HCT116 (cell line): Measurements from ENCODE around the gene NLRP4. TPM values are rescaled to one million over a fixed set of nuclear protein-coding genes. Genes with fewer than 3 reads are reported as not detected.

Source experiments
- ATAC-seq: fragments of 200-7000 bp; cut with Tn5 transposase; 2 replicates; pipeline ENCODE4 v1.9.1; 2020; ENCODE audit warnings: mild to moderate bottlenecking, moderate library complexity
- BruUV-seq: library from RNA; stranded (reverse); fragments of 400-500 nt; replicated peaks from 2 replicates; lab custom pipeline; 2021; lab: Mats Ljungman, UMichigan
- CTCF ChIA-PET: fragments of 300-600 bp; sonication (Branson Sonifier 250); formaldehyde crosslinking; loops from one replicate; lab custom pipeline; 2021; ENCODE audit warnings: antibody characterized with exemption; lab: Charles Lee
- POLR2A ChIA-PET: fragments of 300-600, 350-600 bp; sonication (Branson Sonifier 250); formaldehyde crosslinking; loops from one replicate; lab custom pipeline; 2021; ENCODE audit warnings: antibody characterized with exemption; lab: Charles Lee
- RAD21 ChIA-PET, 2 experiments: fragments of 300-600 bp; sonication (Branson Sonifier 250); formaldehyde crosslinking; loops; one replicate each; lab custom pipeline; 2023; ENCODE audit warnings: low total read pairs in 2 of 2; ENCODE audit not compliant: uncharacterized antibody in 2 of 2, unreplicated experiment in 2 of 2, low non-redundant PET in 1 of 2; lab: Charles Lee
- DNase-seq: peaks from one replicate; pipeline ENCODE4 v3.0.0-alpha.2; 2010; ENCODE audit warnings: low read depth, low spot score
- H2AFZ ChIP-seq: fragments of 200-600 bp; shearing (Covaris generic), sonication (generic); 2 replicates; pipeline ENCODE4 v1.6.1; 2017; ENCODE audit warnings: low read depth, mixed run types, mixed read lengths, antibody characterized with exemption, low read length; ENCODE audit not compliant: poor library complexity, severe bottlenecking
- H3K27ac ChIP-seq: 2 replicates; pipeline ENCODE4 v1.5.1; 2012; ENCODE audit warnings: low read depth, low read length
- H3K27me3 ChIP-seq: fragments of 200-600 bp; sonication (generic); 2 replicates; pipeline ENCODE4 v1.6.1; 2016; ENCODE audit warnings: mixed run types, low read length, mixed read lengths; ENCODE audit not compliant: insufficient read depth
- H3K36me3 ChIP-seq, 2 experiments: fragments of 200-500 bp in 1 of 2; fragments of 200-600 bp in 1 of 2; sonication (Bioruptor generic) in 1 of 2; sonication (generic) in 1 of 2; 2 replicates each; pipeline versions ENCODE4 v1.5.1 to v1.6.1; 2014 to 2016; ENCODE audit warnings: low read length in 2 of 2, inconsistent platforms in 1 of 2, mixed read lengths in 1 of 2, mixed run types in 1 of 2; ENCODE audit not compliant: insufficient read depth in 2 of 2, control insufficient read depth in 1 of 2
- H3K4me1 ChIP-seq, 2 experiments: fragments of 200-600 bp in 1 of 2; sonication (generic) in 1 of 2; 2 replicates each; pipeline versions ENCODE4 v1.5.1 to v1.6.1; 2012 to 2017; ENCODE audit warnings: low read length in 2 of 2, inconsistent platforms in 1 of 2, mild to moderate bottlenecking in 1 of 2, mixed read lengths in 1 of 2, mixed run types in 1 of 2, moderate library complexity in 1 of 2; ENCODE audit not compliant: insufficient read depth in 2 of 2, control insufficient read depth in 1 of 2
- H3K4me2 ChIP-seq: fragments of 200-600 bp; sonication (generic); 2 replicates; pipeline ENCODE4 v1.6.1; 2017; ENCODE audit warnings: mixed run types, low read length, mixed read lengths
- H3K4me3 ChIP-seq, 2 experiments: fragments of 200-600 bp in 1 of 2; sonication (generic) in 1 of 2; replicated peaks in 1 of 2; 2 replicates each; pipeline ENCODE4 v1.5.1; 2011 to 2016; ENCODE audit warnings: low read length in 2 of 2, control low read depth in 1 of 2, low read depth in 1 of 2, mild to moderate bottlenecking in 1 of 2, mixed read lengths in 1 of 2, mixed run types in 1 of 2
- H3K79me2 ChIP-seq: fragments of 200-600 bp; sonication (generic); 2 replicates; pipeline ENCODE4 v1.6.1; 2017; ENCODE audit warnings: mild to moderate bottlenecking, mixed run types, low read length, moderate library complexity, mixed read lengths; ENCODE audit not compliant: insufficient read depth
- H3K9ac ChIP-seq: fragments of 200-600 bp; sonication (generic); 2 replicates; pipeline ENCODE4 v1.6.1; 2016; ENCODE audit warnings: low read length, mixed read lengths
- H3K9me2 ChIP-seq: fragments of 200-600 bp; sonication (generic), shearing (Covaris generic); 2 replicates; pipeline ENCODE4 v1.6.1; 2017; ENCODE audit warnings: mixed run types, mild to moderate bottlenecking, moderate library complexity; ENCODE audit not compliant: insufficient read depth
- H3K9me3 ChIP-seq, 2 experiments: fragments of 200-500 bp in 1 of 2; fragments of 200-600 bp in 1 of 2; sonication (Bioruptor generic) in 1 of 2; sonication (generic) in 1 of 2; 2 replicates each; pipeline ENCODE4 v1.6.1; 2014 to 2017; ENCODE audit warnings: low read length in 2 of 2, mixed read lengths in 2 of 2, inconsistent platforms in 1 of 2, low read depth in 1 of 2, mild to moderate bottlenecking in 1 of 2, mixed run types in 1 of 2, moderate library complexity in 1 of 2; ENCODE audit not compliant: control insufficient read depth in 1 of 2, insufficient read depth in 1 of 2
- H4K20me1 ChIP-seq: fragments of 200-600 bp; sonication (generic), shearing (Covaris generic); 2 replicates; pipeline ENCODE4 v1.6.1; 2017; ENCODE audit warnings: mixed run types, mild to moderate bottlenecking, moderate library complexity; ENCODE audit not compliant: insufficient read depth
- ATF3 ChIP-seq: IDR thresholded peaks from 2 replicates; pipeline ENCODE4 v1.6.1; 2012
- CEBPB ChIP-seq: IDR thresholded peaks from 2 replicates; pipeline ENCODE4 v1.6.1; 2012; ENCODE audit warnings: low read depth
- ELF1 ChIP-seq: IDR thresholded peaks from 2 replicates; pipeline ENCODE4 v1.6.1; 2012; ENCODE audit warnings: low read depth, borderline replicate concordance
- EZH2 ChIP-seq: fragments of 200-600 bp; sonication (generic); IDR thresholded peaks from 2 replicates; pipeline ENCODE4 v1.6.1; 2017; ENCODE audit warnings: antibody characterized with exemption, mixed run types
- EZH2phosphoT487 ChIP-seq: fragments of 200-600 bp; IDR thresholded peaks from 2 replicates; pipeline ENCODE4 v1.6.1; 2018; ENCODE audit warnings: antibody characterized with exemption, borderline replicate concordance
- FOSL1 ChIP-seq: IDR thresholded peaks from 2 replicates; pipeline ENCODE4 v1.6.1; 2012; ENCODE audit warnings: low read depth
- MAX ChIP-seq: IDR thresholded peaks from 2 replicates; pipeline ENCODE4 v1.6.1; 2012
- POLR2AphosphoS5 ChIP-seq: IDR thresholded peaks from 2 replicates; pipeline ENCODE4 v1.6.1; 2011; ENCODE audit warnings: mild to moderate bottlenecking, low read depth, low read length, moderate library complexity
- TCF7L2 ChIP-seq: IDR thresholded peaks from 2 replicates; pipeline ENCODE4 v1.7.0; 2011; ENCODE audit warnings: borderline replicate concordance, inconsistent platforms; ENCODE audit not compliant: insufficient read depth, insufficient read length; ENCODE audit errors: extremely low read depth
- ZBTB33 ChIP-seq: IDR thresholded peaks from 2 replicates; pipeline ENCODE4 v1.6.1; 2011; ENCODE audit warnings: mild to moderate bottlenecking, low read length, moderate library complexity; ENCODE audit not compliant: insufficient replicate concordance; ENCODE audit errors: extremely low read depth
- ZFX ChIP-seq: fragments of 450-650 bp; IDR thresholded peaks from 2 replicates; pipeline ENCODE4 v1.6.1; 2017
- ZNF274 ChIP-seq: fragments of 200-500 bp; sonication (Bioruptor generic); IDR thresholded peaks from 2 replicates; pipeline ENCODE4 v1.6.1; 2014; ENCODE audit warnings: mild to moderate bottlenecking, low read depth, low read length, inconsistent platforms
- intact Hi-C: fragments of 100-400 bp; cut with micrococcal nuclease; formaldehyde crosslinking; loops from 2 replicates; pipeline ENCODE4 v1.10.0; 2022
- total RNA-seq: library from RNA; stranded (reverse); gene quantifications from one replicate; pipeline ENCODE4 v1.2.1, GENCODE V29; 2021; ENCODE audit not compliant: unreplicated experiment

The NLRP4 gene
- total RNA-seq, 1 experiment from 2014 or later = 0.52 TPM

DNA sequence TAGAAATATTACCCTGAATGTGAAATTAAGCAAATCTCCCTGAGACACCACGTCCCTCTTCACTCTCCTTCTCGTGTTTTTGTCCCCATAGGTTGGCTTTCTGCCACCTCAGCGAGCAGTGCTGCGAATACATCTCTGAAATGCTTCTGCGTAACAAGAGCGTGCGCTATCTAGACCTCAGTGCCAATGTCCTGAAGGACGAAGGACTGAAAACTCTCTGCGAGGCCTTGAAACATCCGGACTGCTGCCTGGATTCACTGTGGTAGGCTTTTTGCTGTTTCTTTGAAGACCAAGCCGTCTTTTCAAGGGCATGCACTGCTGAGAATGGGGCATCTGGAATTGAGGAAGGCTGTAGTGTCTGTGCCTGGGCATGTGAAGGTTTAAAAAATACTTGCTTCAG, 34.4 kb downstream of the NLRP4 start:
- DNase-seq (no peak), ATAC-seq (no peak)
- H3K27ac ChIP-seq = no peak overlapping the region
- ChIA-PET RAD21 (no interaction called here), POLR2A (no interaction called here)
- H3K27me3 ChIP-seq = peaks cover 17% of the 10 kb centered on the region
- no TSS peak for BruUV-seq
- H3K79me2 ChIP-seq = no peaks in the 10 kb centered on the region
- no peaks in the 10 kb centered on the region for H3K36me3 ChIP-seq
- intact Hi-C loops = no loop called here
- no peak for TF ChIP-seq ZNF274
- no peak for TF ChIP-seq FOSL1
- no peak for TF ChIP-seq ZFX
- no peak for TF ChIP-seq TCF7L2
- TF ChIP-seq CEBPB = no peak
- TF ChIP-seq, all 23 proteins: peak for 0
- no peak overlapping the region for H2AFZ ChIP-seq
- CTCF ChIA-PET = no interaction called here
- H3K9me3 ChIP-seq = no peaks in the 10 kb centered on the region
- no peaks in the 10 kb centered on the region for H4K20me1 ChIP-seq
- no peak overlapping the region for H3K9ac ChIP-seq
- H3K9me2 ChIP-seq = no peaks in the 10 kb centered on the region
- H3K4me1 ChIP-seq = no peaks in the 10 kb centered on the region
- no peak overlapping the region for H3K4me2 ChIP-seq
- H3K4me3 ChIP-seq = no peak overlapping the region

DNA sequence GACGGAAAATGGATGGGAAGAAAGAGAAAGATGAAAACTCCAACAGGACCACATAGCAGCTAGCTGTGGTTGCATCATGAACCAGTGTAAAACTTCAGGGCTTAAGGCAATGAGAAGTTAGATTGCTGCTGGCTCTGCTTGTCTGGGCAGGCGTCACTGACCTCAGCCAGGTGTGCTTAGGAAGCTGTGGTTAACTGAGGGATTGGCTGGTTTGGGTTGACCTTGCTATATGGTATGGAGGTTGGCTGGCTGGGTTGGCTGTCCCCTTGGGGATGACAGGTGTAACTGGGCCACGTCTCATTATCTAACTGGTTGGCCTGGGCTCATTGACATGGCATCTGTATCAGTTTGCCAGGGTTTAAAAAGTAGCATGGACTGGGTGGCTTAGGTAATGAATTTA, 40.9 kb downstream of the NLRP4 start:
- Histone ChIP-seq H2AFZ (no peak overlapping the region), H3K4me1 (no peaks in the 10 kb centered on the region)
- no peak for TF ChIP-seq ZBTB33
- TF ChIP-seq ZFX = no peak
- no peak for TF ChIP-seq ZNF274
- no peak for TF ChIP-seq ATF3
- no peak for TF ChIP-seq EZH2phosphoT487
- TF ChIP-seq TCF7L2 = no peak
- no peak for TF ChIP-seq MAX
- no peak for TF ChIP-seq POLR2AphosphoS5
- TF ChIP-seq ELF1 = no peak
- TF ChIP-seq EZH2 = no peak
- TF ChIP-seq FOSL1 = no peak
- TF ChIP-seq, all 23 proteins: peak for 0
- Histone ChIP-seq H3K79me2 (no peaks in the 10 kb centered on the region), H3K4me3 (no peak overlapping the region), H3K27me3 (peaks cover 7% of the 10 kb centered on the region; the same call in 1 of the 2 replicates), H3K4me2 (no peak overlapping the region), H3K9ac (no peak overlapping the region), H4K20me1 (no peaks in the 10 kb centered on the region), H3K9me3 (no peaks in the 10 kb centered on the region), H3K9me2 (no peaks in the 10 kb centered on the region), H3K27ac (no peak overlapping the region), H3K36me3 (no peaks in the 10 kb centered on the region)
- intact Hi-C loops = no loop called here
- BruUV-seq = no TSS peak
- ATAC-seq (no peak), DNase-seq (no peak)
- ChIA-PET RAD21 (no interaction called here), CTCF (no interaction called here), POLR2A (no interaction called here)
